HCT116 (cell line): ENCODE data around the gene NOC3L.
"Not testable (repeated sequence)": the region's sequence is repeated elsewhere in the genome, so short reads cannot be mapped to it uniquely, and the experiment has no call there.

Experiments
- CEBPB ChIP-seq: IDR thresholded peaks from 2 replicates; pipeline ENCODE4 v1.6.1; 2012; ENCODE audit warnings: low read depth
- CTCF ChIP-seq, 3 experiments: fragments of 200-600 bp in 1 of 3; sonication (generic) in 1 of 3; IDR thresholded peaks in 2 of 3; conservative IDR thresholded peaks in 1 of 3; 2 replicates each; pipeline ENCODE4 v1.5.1; 2012 to 2017; ENCODE audit warnings: low read depth in 2 of 3, low read length in 2 of 3, antibody characterized with exemption in 1 of 3, borderline replicate concordance in 1 of 3, control low read depth in 1 of 3, mild to moderate bottlenecking in 1 of 3, mixed read lengths in 1 of 3, mixed run types in 1 of 3, moderate library complexity in 1 of 3; ENCODE audit not compliant: insufficient read depth in 1 of 3
- EGR1 ChIP-seq: IDR thresholded peaks from 2 replicates; pipeline ENCODE4 v1.6.1; 2012; ENCODE audit warnings: low read depth
- EZH2 ChIP-seq: fragments of 200-600 bp; sonication (generic); IDR thresholded peaks from 2 replicates; pipeline ENCODE4 v1.6.1; 2017; ENCODE audit warnings: antibody characterized with exemption, mixed run types
- EZH2phosphoT487 ChIP-seq: fragments of 200-600 bp; IDR thresholded peaks from 2 replicates; pipeline ENCODE4 v1.6.1; 2018; ENCODE audit warnings: antibody characterized with exemption, borderline replicate concordance
- POLR2A ChIP-seq: IDR thresholded peaks from 2 replicates; pipeline ENCODE4 v1.7.0; 2011; ENCODE audit warnings: borderline replicate concordance; ENCODE audit not compliant: insufficient read depth, insufficient read length; ENCODE audit errors: extremely low read depth
- POLR2AphosphoS5 ChIP-seq: IDR thresholded peaks from 2 replicates; pipeline ENCODE4 v1.6.1; 2011; ENCODE audit warnings: mild to moderate bottlenecking, low read depth, low read length, moderate library complexity
- RAD21 ChIP-seq: IDR thresholded peaks from 2 replicates; pipeline ENCODE4 v1.6.1; 2012; ENCODE audit warnings: low read depth, mild to moderate bottlenecking
- SIN3A ChIP-seq: IDR thresholded peaks from 2 replicates; pipeline ENCODE4 v1.6.1; 2012; ENCODE audit warnings: low read depth
- YY1 ChIP-seq: IDR thresholded peaks from 2 replicates; pipeline ENCODE4 v1.6.1; 2011; ENCODE audit warnings: low read length, low read depth, moderate library complexity, mild to moderate bottlenecking; ENCODE audit not compliant: insufficient replicate concordance; ENCODE audit errors: extremely low read depth
- ZFX ChIP-seq: fragments of 450-650 bp; IDR thresholded peaks from 2 replicates; pipeline ENCODE4 v1.6.1; 2017

GRCh38 chr10:94350500-94350899 lies 12.2 kb downstream of the NOC3L start:
- TF ChIP-seq POLR2AphosphoS5; CTCF (IDR thresholded peaks at IDR 0.05 in 2 of 3, conservative IDR thresholded peaks at IDR 0.05 in 1 of 3; ENCODE audit: borderline replicate concordance in 1 of 3, insufficient read depth in 1 of 3, low read depth in 2 of 3, low read length in 2 of 3); EGR1; ZFX; RAD21; SIN3A; YY1; EZH2phosphoT487; CEBPB; EZH2; POLR2A: not testable (repeated sequence)
